Heart left ventricle (tissue), 13 donors: ENCODE results near the gene TRIM8.

Source experiments
- POLR2A ChIP-seq, 2 donors: fragments of 450-650 bp; IDR thresholded peaks; one replicate each; pipeline ENCODE4 v1.6.1; 2017; ENCODE audit warnings: antibody characterized with exemption in 2 of 2, mild to moderate bottlenecking in 2 of 2, moderate library complexity in 2 of 2
- TF ChIP-seq, protein P1 (sequence below), 12 donors: fragments of 200-600 bp; sonication (generic) in 4 of 12; IDR thresholded peaks; one replicate each; pipeline versions ENCODE4 v1.5.0 to v1.8.0; 2018 to 2022; ENCODE audit warnings: antibody characterized with exemption in 12 of 12, mild to moderate bottlenecking in 5 of 12
- donor health status: ischemic (EF 13 %, LVEDD 7.1; RV severe dilation, severe dysfunction).
- donor health status: DM: no; HTN: yes; CAD: no.
- donor health status: DM: no; HTN: no; CAD: no.
- donor health status: ischemic (EF 25% LVEDD 6.9; RV normal size, moderate dysfunction).
- donor health status: ischemic (EF 25% LVEDD 5.7; RV mildly dilated, moderate dysfunction).
- donor health status: ischemic (EF 35%, LVEDD 5.7; RV mildly dilated, moderate dysfunction).
- donor health status: nonischemic (EF 11% LVEDD 7.7; RV severe dilation, severe dysfunction).
- donor health status: DM: yes; HTN: yes; CAD: no.
- donor health status: PGD.
- donor health status: ischemic (EF 29% LVEDD 5.4; RV normal size, mild dysfunction).
- donor health status: nonischemic (EF 23%, LVEDD 6.1; RV moderate dilation, normal function).

DNA sequence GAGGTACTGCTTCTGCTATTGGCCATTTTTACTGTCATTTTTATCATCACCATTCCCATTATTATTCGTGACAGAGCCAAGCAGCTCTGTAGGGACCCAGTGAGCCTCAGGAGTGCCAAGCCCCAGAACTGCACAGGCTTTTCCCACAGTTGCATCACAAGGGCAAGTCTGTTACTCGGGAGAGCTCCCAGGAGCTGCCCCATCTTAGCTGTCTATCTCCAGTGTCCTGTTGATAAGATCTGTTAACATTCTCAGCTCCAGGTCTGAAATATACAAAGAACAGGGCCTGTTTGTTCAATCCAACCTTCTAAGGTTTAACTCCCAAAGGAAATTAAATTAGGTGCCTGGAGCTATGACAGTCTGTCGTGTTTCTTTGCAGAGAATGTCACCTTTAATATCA is 20.2 kb upstream of the TRIM8 start:
- TF ChIP-seq, protein P1, sequence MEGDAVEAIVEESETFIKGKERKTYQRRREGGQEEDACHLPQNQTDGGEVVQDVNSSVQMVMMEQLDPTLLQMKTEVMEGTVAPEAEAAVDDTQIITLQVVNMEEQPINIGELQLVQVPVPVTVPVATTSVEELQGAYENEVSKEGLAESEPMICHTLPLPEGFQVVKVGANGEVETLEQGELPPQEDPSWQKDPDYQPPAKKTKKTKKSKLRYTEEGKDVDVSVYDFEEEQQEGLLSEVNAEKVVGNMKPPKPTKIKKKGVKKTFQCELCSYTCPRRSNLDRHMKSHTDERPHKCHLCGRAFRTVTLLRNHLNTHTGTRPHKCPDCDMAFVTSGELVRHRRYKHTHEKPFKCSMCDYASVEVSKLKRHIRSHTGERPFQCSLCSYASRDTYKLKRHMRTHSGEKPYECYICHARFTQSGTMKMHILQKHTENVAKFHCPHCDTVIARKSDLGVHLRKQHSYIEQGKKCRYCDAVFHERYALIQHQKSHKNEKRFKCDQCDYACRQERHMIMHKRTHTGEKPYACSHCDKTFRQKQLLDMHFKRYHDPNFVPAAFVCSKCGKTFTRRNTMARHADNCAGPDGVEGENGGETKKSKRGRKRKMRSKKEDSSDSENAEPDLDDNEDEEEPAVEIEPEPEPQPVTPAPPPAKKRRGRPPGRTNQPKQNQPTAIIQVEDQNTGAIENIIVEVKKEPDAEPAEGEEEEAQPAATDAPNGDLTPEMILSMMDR (IDR thresholded peaks at IDR 0.05): no peak
- no peak for TF ChIP-seq POLR2A (IDR thresholded peaks at IDR 0.05)
